Activated naive CD4-positive, alpha-beta T cell treated with Interleukin-2 at 50 U/mL for 16 hours (primary cell): Measurements from ENCODE around the gene FAM200B.

Source experiments
- DNase-seq: peaks from one replicate; pipeline ENCODE4 v3.0.0-alpha.2; 2020

Gene FAM200B

GRCh38 chr4:15681372-15682241, at the start of gene FAM200B:
Gene FAM200B (plus strand): TSS chr4:15681827. CDS start chr4:15686978, 5,151 bp downstream.
- DNase-seq = peak; percentile 97

GRCh38 chr4:15636818-15637217, 44.8 kb upstream of the FAM200B start:
- DNase-seq = no peak

DNA sequence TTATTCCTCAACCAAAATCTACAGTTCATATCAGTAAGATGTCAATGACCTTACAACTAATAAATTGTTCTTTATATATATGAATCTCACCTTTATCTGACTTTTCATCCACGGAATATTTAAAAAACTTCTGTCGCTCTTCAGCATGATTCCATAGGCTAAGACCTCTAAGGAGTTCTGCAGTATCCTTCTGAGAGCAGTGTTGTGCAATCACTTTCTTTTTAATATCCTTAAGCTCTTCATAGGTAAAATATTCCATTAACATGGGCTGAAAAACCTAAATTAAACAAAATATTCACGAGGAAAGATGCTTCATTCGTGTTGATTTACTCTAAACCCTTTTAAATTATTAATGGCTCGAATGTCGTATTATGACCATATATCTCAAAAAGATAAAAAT, 43.2 kb upstream of the FAM200B start:
- DNase-seq = no peak

DNA sequence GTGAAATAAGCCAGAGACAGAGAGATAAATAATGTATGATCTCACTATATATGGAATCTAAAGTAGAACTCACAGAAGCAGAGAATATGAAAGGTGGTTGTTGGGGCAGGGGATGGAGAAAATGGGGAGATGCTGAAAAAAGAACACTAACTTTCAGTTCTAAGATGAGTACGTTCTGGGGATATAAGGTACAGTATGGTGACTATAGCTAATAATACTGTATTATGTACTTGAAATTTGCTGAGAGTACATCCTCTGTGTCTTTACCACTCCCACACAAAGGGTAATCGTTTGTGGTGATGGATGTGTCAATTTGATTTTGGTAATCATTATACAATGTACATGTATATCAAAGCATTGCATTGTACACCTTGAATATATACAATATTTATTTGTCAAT, 33.0 kb upstream of the FAM200B start:
- no peak for DNase-seq

GRCh38 chr4:15649914-15650545, 31.6 kb upstream of the FAM200B start:
- DNase-seq = peak; percentile 49

DNA sequence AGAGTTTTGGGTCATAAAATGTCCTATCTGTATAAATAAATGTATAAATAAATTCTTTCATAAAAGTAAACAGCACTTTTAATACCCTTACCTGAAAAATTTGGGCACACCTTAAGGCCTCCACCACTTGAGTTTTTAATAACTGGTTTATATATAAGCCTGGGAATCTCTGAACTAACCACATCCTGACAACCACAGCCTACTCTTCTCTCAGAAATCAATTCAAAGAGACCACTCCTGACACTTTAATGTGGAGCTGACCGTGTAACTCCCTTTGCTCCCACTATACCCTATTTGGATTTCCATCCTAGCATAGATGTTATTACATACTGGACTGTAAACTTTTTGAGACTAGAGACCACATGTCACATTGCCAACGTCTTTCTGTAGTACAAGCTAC, 30.0 kb upstream of the FAM200B start:
- no peak for DNase-seq

DNA sequence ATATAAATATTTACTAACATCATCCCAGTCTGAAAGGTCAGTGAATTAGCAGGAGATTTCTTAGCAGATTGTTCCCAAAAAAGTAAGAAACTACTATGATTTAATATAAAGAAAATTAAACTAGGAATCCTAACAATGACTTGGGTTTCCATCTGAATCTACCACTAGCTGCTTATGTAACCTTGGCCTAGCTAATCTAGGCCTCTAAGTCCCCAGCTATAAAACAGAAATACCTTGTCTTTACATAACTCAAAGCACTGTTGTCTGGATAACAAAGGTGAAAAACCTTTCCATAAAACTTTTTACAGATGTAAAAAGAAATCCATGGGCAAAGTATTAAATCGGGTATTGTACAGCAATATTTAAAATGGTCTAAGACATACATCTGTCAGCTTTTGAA, 29.4 kb upstream of the FAM200B start:
- DNase-seq = no peak

DNA sequence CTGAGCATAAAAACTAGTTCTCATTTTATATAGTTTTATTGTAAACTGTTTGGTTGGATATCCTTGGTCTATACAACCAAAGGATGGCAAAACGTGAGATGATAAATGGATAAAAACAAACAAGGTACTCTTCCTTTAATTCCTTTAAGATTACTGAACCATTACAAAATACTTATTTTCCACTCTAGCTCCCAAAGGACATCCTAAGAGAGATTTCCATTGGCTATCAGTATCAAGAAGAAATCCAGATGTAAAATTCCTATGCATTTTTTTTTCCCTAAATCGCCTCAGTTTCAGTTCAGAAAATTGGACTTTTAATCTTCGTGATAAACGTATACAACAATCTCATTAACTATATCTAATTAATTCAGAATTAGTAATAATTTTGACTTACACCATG, 28.8 kb upstream of the FAM200B start:
- no peak for DNase-seq

GRCh38 chr4:15653420-15653819, 28.2 kb upstream of the FAM200B start:
- DNase-seq = no peak

- no peak for DNase-seq
These were observed 27.6 kb upstream of the FAM200B start for GRCh38 chr4:15653864-15654592.

GRCh38 chr4:15654593-15655222, 26.9 kb upstream of the FAM200B start:
- DNase-seq = peak; percentile 44

- peak; percentile 84 for DNase-seq
These were observed 26.2 kb upstream of the FAM200B start, which contains the start of gene FBXL5 for GRCh38 chr4:15655223-15656037. Gene FBXL5 (minus strand): TSS chr4:15655357. CDS start chr4:15655287, 70 bp downstream.

DNA sequence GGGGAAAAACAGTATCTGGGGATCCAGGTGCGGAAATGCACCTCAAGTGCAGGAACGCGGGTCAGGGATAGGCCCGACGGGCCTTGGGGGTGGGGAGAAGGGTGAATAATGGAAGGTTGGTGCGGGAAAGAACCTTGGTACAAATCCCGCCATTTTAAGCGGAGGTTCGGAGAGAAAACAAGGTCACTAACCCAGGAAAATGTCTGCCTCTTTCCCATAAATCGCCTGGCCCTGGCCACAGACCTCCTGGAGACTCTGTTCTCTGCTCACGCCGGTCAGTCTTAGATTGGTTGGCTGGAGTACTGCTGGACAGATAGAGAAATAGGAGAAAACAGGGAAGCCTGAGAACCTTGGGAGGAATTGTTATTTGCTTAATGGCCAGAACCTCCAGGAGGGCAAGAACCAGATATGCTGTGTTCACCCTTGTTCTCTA, 25.6 kb upstream of the FAM200B start:
- DNase-seq = no peak

GRCh38 chr4:15657366-15657765, 24.3 kb upstream of the FAM200B start:
- DNase-seq = no peak

GRCh38 chr4:15658136-15658770, 23.4 kb upstream of the FAM200B start:
- DNase-seq = no peak

- DNase-seq = no peak
These were observed 22.8 kb upstream of the FAM200B start for GRCh38 chr4:15658781-15659180.

DNA sequence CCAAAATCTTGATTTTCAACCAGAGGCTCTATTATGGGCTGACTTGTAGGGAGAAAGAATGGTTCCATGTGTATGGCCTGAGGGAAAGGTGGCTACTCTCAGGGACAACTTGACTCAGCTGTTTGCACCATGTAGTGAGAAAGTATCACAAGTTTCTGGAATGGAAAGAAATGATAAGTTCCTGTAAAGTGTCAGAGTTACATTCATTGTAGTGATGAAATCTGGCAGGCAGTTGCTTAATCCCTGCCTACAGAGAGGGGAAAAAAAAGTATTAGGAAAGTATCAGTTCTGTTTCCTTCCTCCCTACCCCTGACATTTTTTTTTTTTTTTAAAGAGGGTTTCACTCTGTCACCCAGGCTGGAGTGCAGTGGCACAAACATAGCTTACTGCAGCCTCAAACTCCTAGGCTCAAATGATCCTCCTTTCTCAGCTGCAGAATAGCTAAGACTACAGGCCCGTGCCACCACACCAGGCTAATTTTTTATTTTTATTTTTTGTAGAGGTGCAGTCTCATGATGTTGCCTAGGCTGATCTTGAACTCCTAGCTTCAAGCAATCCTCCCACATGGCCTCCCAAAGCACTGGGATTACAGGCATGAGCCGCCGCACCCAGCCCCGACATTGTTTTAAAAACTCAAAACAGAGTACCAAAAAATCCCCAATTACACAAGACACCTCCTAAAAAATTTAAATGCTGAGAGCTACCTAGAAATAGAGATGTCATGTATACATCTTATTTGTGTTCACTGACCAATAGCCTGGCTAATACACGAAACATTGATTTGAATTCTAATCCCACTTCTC, 21.7 kb upstream of the FAM200B start:
- no peak for DNase-seq

GRCh38 chr4:15665753-15666365, 15.8 kb upstream of the FAM200B start:
- DNase-seq = no peak

- DNase-seq = no peak
These were observed 14.6 kb upstream of the FAM200B start for GRCh38 chr4:15667006-15667405.
